Measurements from ENCODE around the gene CAMK1D.

The CAMK1D gene

GRCh38 chr10:12628964-12629766, 279.8 kb downstream of the CAMK1D start:
- H3K4me2 ChIP-seq (ENCODE audit: low read length) = no peak overlapping the region
- H4K20me1 ChIP-seq (ENCODE audit: control insufficient read depth, insufficient read depth, low read depth, low read length) = no peaks in the 10 kb centered on the region
- H3K79me2 ChIP-seq (ENCODE audit: control insufficient read depth, low read length) = peaks cover 36% of the 10 kb centered on the region
- no peaks in the 10 kb centered on the region for H3K36me3 ChIP-seq (ENCODE audit: control insufficient read depth, low read length)
- TF ChIP-seq EZH2phosphoT487 (IDR thresholded peaks at IDR 0.05; ENCODE audit: borderline replicate concordance, low read length) (no peak), CTCF (IDR thresholded peaks at IDR 0.05; ENCODE audit: low read depth, low read length, poor library complexity, severe bottlenecking) (no peak)
- no peaks in the 10 kb centered on the region for H3K27me3 ChIP-seq (ENCODE audit: control insufficient read depth, low read length)
- no peak overlapping the region for H3K27ac ChIP-seq (ENCODE audit: low read depth, low read length)
- no peaks in the 10 kb centered on the region for H3K4me1 ChIP-seq (ENCODE audit: control insufficient read depth, low read length)
- no peaks in the 10 kb centered on the region for H3K9me3 ChIP-seq (ENCODE audit: control insufficient read depth, insufficient read depth, low read length)
- no peak overlapping the region for H3K4me3 ChIP-seq (ENCODE audit: low read length)
- no peaks in the 10 kb centered on the region for H3K9me2 ChIP-seq (replicated peaks; ENCODE audit: control insufficient read depth, low read length)
- H3F3A ChIP-seq (ENCODE audit: control insufficient read depth, insufficient read depth) = no peaks in the 10 kb centered on the region

- no peaks in the 10 kb centered on the region for H3F3A ChIP-seq (ENCODE audit: control insufficient read depth, insufficient read depth)
- H3K27ac ChIP-seq (ENCODE audit: low read depth, low read length) = no peak overlapping the region
- TF ChIP-seq EZH2phosphoT487 (IDR thresholded peaks at IDR 0.05; ENCODE audit: borderline replicate concordance, low read length) = no peak
- TF ChIP-seq CTCF (IDR thresholded peaks at IDR 0.05; ENCODE audit: low read depth, low read length, poor library complexity, severe bottlenecking) = no peak
- no peaks in the 10 kb centered on the region for H3K9me2 ChIP-seq (replicated peaks; ENCODE audit: control insufficient read depth, low read length)
- no peaks in the 10 kb centered on the region for H3K4me1 ChIP-seq (ENCODE audit: control insufficient read depth, low read length)
- no peaks in the 10 kb centered on the region for H3K27me3 ChIP-seq (ENCODE audit: control insufficient read depth, low read length)
- peaks cover 39% of the 10 kb centered on the region for H3K79me2 ChIP-seq (ENCODE audit: control insufficient read depth, low read length)
- H3K36me3 ChIP-seq (ENCODE audit: control insufficient read depth, low read length) = no peaks in the 10 kb centered on the region
- H3K4me2 ChIP-seq (ENCODE audit: low read length) = no peak overlapping the region
- no peaks in the 10 kb centered on the region for H4K20me1 ChIP-seq (ENCODE audit: control insufficient read depth, insufficient read depth, low read depth, low read length)
- no peaks in the 10 kb centered on the region for H3K9me3 ChIP-seq (ENCODE audit: control insufficient read depth, insufficient read depth, low read length)
- H3K4me3 ChIP-seq (ENCODE audit: low read length) = no peak overlapping the region
Observed at GRCh38 chr10:12629767-12630165, 280.4 kb downstream of the CAMK1D start.

GRCh38 chr10:12631216-12631615, 281.9 kb downstream of the CAMK1D start:
- Histone ChIP-seq H3K4me1 (ENCODE audit: control insufficient read depth, low read length) (no peaks in the 10 kb centered on the region), H3K9me3 (ENCODE audit: control insufficient read depth, insufficient read depth, low read length) (no peaks in the 10 kb centered on the region), H3K4me2 (ENCODE audit: low read length) (no peak overlapping the region), H3K4me3 (ENCODE audit: low read length) (no peak overlapping the region), H3K27me3 (ENCODE audit: control insufficient read depth, low read length) (no peaks in the 10 kb centered on the region), H3K27ac (ENCODE audit: low read depth, low read length) (no peak overlapping the region), H3K79me2 (ENCODE audit: control insufficient read depth, low read length) (peaks cover 43% of the 10 kb centered on the region), H3F3A (ENCODE audit: control insufficient read depth, insufficient read depth) (no peaks in the 10 kb centered on the region), H4K20me1 (ENCODE audit: control insufficient read depth, insufficient read depth, low read depth, low read length) (no peaks in the 10 kb centered on the region), H3K36me3 (ENCODE audit: control insufficient read depth, low read length) (no peaks in the 10 kb centered on the region), H3K9me2 (replicated peaks; ENCODE audit: control insufficient read depth, low read length) (no peaks in the 10 kb centered on the region)
- TF ChIP-seq EZH2phosphoT487 (IDR thresholded peaks at IDR 0.05; ENCODE audit: borderline replicate concordance, low read length) = no peak
- TF ChIP-seq CTCF (IDR thresholded peaks at IDR 0.05; ENCODE audit: low read depth, low read length, poor library complexity, severe bottlenecking) = no peak

Measured in DOHH2 (cell line).